ACC112 (cell line): ENCODE data around the gene KIFAP3.
"Not testable (repeated sequence)": the region's sequence is repeated elsewhere in the genome, so short reads cannot be mapped to it uniquely, and the experiment has no call there.

ENCODE experiments used
- H2AFZ ChIP-seq: fragments of 200-600 bp; sonication (generic); one replicate; pipeline ENCODE4 v1.6.0; 2017; ENCODE audit warnings: antibody characterized with exemption, low read length; ENCODE audit not compliant: unreplicated experiment
- H3K27ac ChIP-seq: fragments of 200-600 bp; sonication (generic); 2 replicates; pipeline ENCODE4 v1.5.1; 2014; ENCODE audit warnings: low read depth, mild to moderate bottlenecking, antibody characterized with exemption, low read length, moderate library complexity
- H3K27me3 ChIP-seq: fragments of 200-600 bp; sonication (generic); 2 replicates; pipeline ENCODE4 v1.6.1; 2014; ENCODE audit warnings: mild to moderate bottlenecking, antibody characterized with exemption, low read length, moderate library complexity, mixed read lengths; ENCODE audit not compliant: insufficient read depth
- H3K36me3 ChIP-seq: fragments of 200-600 bp; sonication (generic); 2 replicates; pipeline ENCODE4 v1.6.1; 2016; ENCODE audit warnings: mild to moderate bottlenecking, antibody characterized with exemption, low read length, moderate library complexity, mixed read lengths; ENCODE audit not compliant: insufficient read depth
- H3K4me1 ChIP-seq: fragments of 200-600 bp; sonication (generic); one replicate; pipeline ENCODE4 v1.6.1; 2016; ENCODE audit warnings: low read length, mixed read lengths; ENCODE audit not compliant: insufficient read depth, unreplicated experiment, control insufficient read depth
- H3K4me3 ChIP-seq: fragments of 200-600 bp; sonication (generic); 2 replicates; pipeline ENCODE4 v1.5.1; 2014; ENCODE audit warnings: mild to moderate bottlenecking, low read depth, low read length
- H3K79me2 ChIP-seq: fragments of 200-600 bp; sonication (generic); one replicate; pipeline ENCODE4 v1.6.0; 2016; ENCODE audit warnings: low read length; ENCODE audit not compliant: control insufficient read depth, unreplicated experiment, insufficient read depth

The KIFAP3 gene

DNA sequence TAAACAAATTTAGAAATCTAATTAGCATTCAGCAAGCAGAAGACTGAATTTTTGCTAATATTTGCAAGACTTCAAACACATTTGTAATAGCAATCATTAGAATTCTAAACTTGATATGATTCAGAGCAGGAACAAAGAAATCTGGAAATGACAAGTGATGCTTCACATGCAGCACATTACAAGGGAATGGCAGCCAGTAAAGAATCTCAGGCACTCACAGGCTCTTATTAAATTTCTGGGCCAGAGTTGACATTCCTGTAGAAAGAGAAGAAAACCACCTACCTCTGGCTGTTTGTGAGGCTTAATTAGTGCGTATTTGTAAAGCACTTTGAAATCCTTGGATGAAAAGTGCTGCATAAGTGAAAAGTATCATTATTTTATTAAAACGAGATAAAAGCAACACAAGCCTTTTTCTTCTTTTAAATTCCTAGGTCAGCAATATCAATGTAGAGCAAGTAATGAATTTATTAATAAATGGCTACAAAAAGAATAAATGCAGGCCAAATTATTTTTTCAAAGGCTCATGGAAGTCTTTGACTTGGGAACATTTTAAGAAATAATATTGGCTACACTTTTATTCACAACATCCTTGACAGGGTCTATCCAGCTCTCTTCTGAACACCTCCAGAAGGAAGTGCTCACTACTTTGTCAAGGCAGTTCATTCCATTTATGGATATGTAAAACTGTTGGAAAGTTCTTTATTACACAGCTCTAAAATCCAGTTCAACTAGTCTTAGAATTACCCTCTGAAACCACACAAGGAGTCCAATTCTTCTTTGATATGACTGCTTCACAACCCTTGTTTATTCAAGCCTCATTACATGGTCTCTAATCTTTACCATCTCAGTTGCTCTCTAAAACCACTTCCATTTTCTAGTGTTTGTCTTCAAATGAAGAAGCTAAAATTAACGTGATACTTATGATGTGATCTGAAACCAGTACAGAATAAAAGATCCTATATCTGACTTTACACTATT is 148.7 kb downstream of the KIFAP3 start:
- Histone ChIP-seq H3K4me3 (no peak overlapping the region), H2AFZ (no peak overlapping the region), H3K36me3 (no peaks in the 10 kb centered on the region), H3K4me1 (no peaks in the 10 kb centered on the region), H3K27ac (no peak overlapping the region), H3K27me3 (no peaks in the 10 kb centered on the region), H3K79me2 (no peaks in the 10 kb centered on the region)

DNA sequence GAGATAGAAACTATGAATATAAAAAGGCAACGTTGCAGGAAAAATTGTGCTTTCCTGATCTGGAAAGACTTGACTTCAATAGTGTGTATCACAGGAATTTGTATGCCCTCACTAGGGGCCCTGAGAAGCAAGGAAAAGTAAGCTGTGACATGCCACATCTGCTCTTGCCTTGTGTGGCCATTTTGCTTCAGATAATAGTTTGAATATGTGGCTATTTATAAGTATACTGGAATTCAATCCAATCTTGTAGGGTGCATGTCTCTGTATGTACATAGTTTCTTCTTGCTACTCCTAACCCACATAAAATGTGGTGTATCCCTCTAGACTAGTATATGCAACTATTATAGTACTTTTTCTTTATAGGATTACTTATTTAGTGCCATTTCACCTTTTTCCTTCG is 149.7 kb downstream of the KIFAP3 start:
- H3K27me3 ChIP-seq: no peaks in the 10 kb centered on the region
- H2AFZ ChIP-seq: no peak overlapping the region
- no peaks in the 10 kb centered on the region for H3K4me1 ChIP-seq
- H3K27ac ChIP-seq: no peak overlapping the region
- H3K79me2 ChIP-seq: no peaks in the 10 kb centered on the region
- no peak overlapping the region for H3K4me3 ChIP-seq
- H3K36me3 ChIP-seq: no peaks in the 10 kb centered on the region

GRCh38 chr1:169924063-169924462 is 150.4 kb downstream of the KIFAP3 start:
- no peaks in the 10 kb centered on the region for H3K79me2 ChIP-seq
- no peaks in the 10 kb centered on the region for H3K27me3 ChIP-seq
- H3K27ac ChIP-seq: no peak overlapping the region
- no peaks in the 10 kb centered on the region for H3K36me3 ChIP-seq
- no peaks in the 10 kb centered on the region for H3K4me1 ChIP-seq
- H3K4me3 ChIP-seq: no peak overlapping the region
- H2AFZ ChIP-seq: no peak overlapping the region

DNA sequence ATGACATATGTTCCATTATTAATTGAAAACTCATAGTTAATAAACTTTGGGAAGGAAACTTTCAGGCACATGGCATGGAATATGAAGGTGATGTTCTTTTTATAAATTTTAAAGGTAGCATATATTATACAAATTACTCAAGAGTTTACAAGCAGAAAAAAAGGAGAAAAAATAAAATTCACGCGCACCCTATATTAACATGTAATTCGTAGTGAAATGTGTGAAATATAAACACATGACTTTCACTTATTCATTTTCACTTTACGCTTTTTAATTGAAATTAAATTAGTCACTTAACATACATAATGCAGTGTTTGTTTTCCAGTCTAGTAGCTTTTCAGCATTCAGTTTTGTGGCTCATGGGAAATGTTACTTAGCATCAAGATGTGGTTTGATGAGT is 153.4 kb downstream of the KIFAP3 start:
- Histone ChIP-seq H3K27ac (no peak overlapping the region), H3K36me3 (no peaks in the 10 kb centered on the region), H3K27me3 (no peaks in the 10 kb centered on the region), H3K4me1 (no peaks in the 10 kb centered on the region), H3K4me3 (no peak overlapping the region), H2AFZ (no peak overlapping the region), H3K79me2 (no peaks in the 10 kb centered on the region)

DNA sequence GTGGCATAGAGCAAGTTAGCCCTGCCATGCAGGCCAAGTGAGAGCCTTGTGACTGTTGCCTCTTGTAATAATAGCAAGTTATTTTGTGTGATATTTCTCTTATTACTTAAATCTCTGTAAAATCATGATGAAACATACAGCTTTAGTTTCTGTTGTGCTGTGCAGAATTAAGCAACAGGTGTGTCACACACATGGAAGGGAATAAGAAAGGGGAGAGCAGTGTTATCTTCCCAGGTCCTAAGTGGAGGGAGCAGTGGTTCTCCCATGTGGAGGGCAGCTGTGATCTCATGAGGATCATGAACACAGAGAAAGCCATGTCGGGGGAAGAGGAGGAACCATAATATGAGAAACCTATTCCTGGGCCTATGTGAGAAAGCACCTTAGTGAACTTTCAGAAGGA is 155.6 kb downstream of the KIFAP3 start:
- no peak overlapping the region for H2AFZ ChIP-seq
- no peaks in the 10 kb centered on the region for H3K79me2 ChIP-seq
- H3K36me3 ChIP-seq: no peaks in the 10 kb centered on the region
- no peak overlapping the region for H3K27ac ChIP-seq
- H3K4me1 ChIP-seq: peaks cover 14% of the 10 kb centered on the region
- H3K4me3 ChIP-seq: no peak overlapping the region
- no peaks in the 10 kb centered on the region for H3K27me3 ChIP-seq

DNA sequence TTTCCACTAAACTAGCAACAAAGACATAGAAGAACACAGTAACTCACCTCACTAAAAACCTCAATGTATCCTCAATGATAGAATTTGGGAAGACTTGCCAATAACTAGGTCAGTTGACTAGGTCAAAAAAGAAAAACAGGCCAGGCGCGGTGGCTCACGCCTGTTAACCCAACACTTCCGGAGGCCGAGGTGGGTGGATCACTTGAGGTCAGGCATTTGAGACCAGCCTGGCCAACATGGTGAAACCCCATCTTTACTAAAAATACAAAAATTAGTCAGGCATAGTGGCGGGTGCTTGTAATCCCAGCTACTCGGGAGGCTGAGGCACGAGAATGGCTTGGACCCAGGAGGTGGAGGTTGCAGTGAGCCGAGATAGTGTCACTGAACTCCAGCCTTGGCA is 156.3 kb downstream of the KIFAP3 start:
- H3K4me1 ChIP-seq: peaks cover 17% of the 10 kb centered on the region
- not testable (repeated sequence) for H3K27me3 ChIP-seq, H3K36me3 ChIP-seq, H3K4me3 ChIP-seq, H3K27ac ChIP-seq, H2AFZ ChIP-seq, H3K79me2 ChIP-seq

DNA sequence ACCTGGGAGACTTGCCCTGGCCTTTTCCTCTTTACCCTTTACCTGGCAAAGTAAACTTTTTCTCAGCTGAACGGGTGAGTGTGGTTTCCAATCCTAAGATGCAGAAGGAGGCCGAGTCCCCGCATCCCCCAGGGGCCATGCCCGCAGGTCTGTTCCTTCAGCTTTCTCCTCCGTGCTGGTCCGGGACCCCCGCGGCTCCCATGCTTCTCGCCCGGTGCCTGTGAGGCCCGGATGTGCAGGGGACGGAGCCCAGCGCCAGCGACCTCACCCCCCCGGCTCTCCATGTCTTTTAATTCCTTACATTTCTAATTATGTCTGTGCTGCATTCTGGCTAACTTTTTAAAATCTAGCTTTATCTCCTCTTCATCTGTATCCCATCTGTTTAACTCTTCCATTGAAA is 159.3 kb downstream of the KIFAP3 start:
- Histone ChIP-seq H2AFZ (peak overlapping the region; percentile 57), H3K36me3 (no peaks in the 10 kb centered on the region), H3K27ac (no peak overlapping the region), H3K79me2 (no peaks in the 10 kb centered on the region), H3K27me3 (no peaks in the 10 kb centered on the region), H3K4me3 (peak overlapping the region; percentile 8; the same call in 1 of the 2 replicates), H3K4me1 (peaks cover 17% of the 10 kb centered on the region)

DNA sequence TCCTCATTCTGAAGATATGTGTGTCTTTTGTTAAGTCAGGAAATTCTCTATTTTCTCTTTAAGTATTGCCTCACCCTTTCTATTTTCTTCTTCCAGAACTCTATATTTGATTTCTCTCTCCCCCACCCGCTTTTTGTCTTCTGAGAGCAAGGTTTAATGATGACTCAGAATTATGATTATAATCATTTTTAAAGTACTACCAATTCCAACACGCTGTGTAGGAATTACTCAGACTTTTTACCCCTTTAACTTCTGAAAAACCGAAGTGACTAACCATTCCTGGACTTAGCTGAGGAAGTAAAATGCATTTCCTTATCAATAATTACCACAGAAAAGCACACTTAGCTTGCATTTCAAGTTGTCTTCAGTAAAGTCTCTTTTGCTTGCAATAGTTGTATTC is 160.0 kb downstream of the KIFAP3 start:
- Histone ChIP-seq H3K79me2 (no peaks in the 10 kb centered on the region), H3K27ac (peak overlapping the region; percentile 25), H3K27me3 (no peaks in the 10 kb centered on the region), H3K4me1 (peaks cover 17% of the 10 kb centered on the region), H3K4me3 (peak overlapping the region; percentile 8), H2AFZ (peak overlapping the region; percentile 57), H3K36me3 (no peaks in the 10 kb centered on the region)

- Histone ChIP-seq H3K4me1 (peaks cover 17% of the 10 kb centered on the region), H3K79me2 (no peaks in the 10 kb centered on the region)
These were observed 165.0 kb downstream of the KIFAP3 start for GRCh38 chr1:169909499-169909898.

DNA sequence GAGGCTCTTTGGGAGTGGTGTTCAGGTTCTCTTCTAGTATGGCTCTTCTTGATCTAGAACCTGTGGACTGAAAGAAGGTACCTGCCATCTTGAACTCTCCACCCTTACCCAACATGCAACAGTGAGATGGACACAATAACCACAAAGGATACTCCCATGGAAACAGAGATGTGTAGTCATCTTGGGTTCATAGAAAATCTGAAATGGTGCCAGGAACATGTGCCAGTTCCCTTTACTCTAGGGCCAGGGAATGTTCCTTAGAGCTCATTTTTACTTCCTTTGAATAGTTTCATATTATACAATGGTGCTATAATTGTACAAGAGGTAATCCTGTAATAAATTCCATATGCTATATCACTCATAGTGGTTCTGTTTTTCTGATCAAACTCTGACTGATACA is 167.6 kb downstream of the KIFAP3 start:
- H3K27ac ChIP-seq: no peak overlapping the region
- H2AFZ ChIP-seq: no peak overlapping the region

More at GRCh38 chr1:169909499-169909898, 165.0 kb downstream of the KIFAP3 start:
- no peak overlapping the region for H3K27ac ChIP-seq
- H3K36me3 ChIP-seq: no peaks in the 10 kb centered on the region
- no peak overlapping the region for H2AFZ ChIP-seq
- no peaks in the 10 kb centered on the region for H3K27me3 ChIP-seq
- H3K4me3 ChIP-seq: no peak overlapping the region

GRCh38 chr1:169904834-169905233 is 169.7 kb downstream of the KIFAP3 start:
- Histone ChIP-seq H3K4me3 (no peak overlapping the region), H3K36me3 (no peaks in the 10 kb centered on the region), H3K27me3 (peaks cover 3% of the 10 kb centered on the region; the same call in 1 of the 2 replicates), H3K27ac (no peak overlapping the region), H3K79me2 (no peaks in the 10 kb centered on the region), H3K4me1 (peaks cover 8% of the 10 kb centered on the region), H2AFZ (no peak overlapping the region)

More for the DNA sequence above, 167.6 kb downstream of the KIFAP3 start:
- Histone ChIP-seq H3K4me1 (peaks cover 8% of the 10 kb centered on the region), H3K4me3 (no peak overlapping the region), H3K79me2 (no peaks in the 10 kb centered on the region), H3K27me3 (no peaks in the 10 kb centered on the region), H3K36me3 (no peaks in the 10 kb centered on the region)
